GM21423 (cell line): ENCODE data around the gene CYP46A1.

Experiments
- ATAC-seq: cut with Tn5 transposase; IDR thresholded peaks from one replicate; pipeline ENCODE4 v1.9.1; 2021; ENCODE audit warnings: mild to moderate bottlenecking, moderate library complexity; ENCODE audit not compliant: unreplicated experiment

The CYP46A1 gene

GRCh38 chr14:99686557-99687283, 2.6 kb downstream of the CYP46A1 start:
- no peak for ATAC-seq

DNA sequence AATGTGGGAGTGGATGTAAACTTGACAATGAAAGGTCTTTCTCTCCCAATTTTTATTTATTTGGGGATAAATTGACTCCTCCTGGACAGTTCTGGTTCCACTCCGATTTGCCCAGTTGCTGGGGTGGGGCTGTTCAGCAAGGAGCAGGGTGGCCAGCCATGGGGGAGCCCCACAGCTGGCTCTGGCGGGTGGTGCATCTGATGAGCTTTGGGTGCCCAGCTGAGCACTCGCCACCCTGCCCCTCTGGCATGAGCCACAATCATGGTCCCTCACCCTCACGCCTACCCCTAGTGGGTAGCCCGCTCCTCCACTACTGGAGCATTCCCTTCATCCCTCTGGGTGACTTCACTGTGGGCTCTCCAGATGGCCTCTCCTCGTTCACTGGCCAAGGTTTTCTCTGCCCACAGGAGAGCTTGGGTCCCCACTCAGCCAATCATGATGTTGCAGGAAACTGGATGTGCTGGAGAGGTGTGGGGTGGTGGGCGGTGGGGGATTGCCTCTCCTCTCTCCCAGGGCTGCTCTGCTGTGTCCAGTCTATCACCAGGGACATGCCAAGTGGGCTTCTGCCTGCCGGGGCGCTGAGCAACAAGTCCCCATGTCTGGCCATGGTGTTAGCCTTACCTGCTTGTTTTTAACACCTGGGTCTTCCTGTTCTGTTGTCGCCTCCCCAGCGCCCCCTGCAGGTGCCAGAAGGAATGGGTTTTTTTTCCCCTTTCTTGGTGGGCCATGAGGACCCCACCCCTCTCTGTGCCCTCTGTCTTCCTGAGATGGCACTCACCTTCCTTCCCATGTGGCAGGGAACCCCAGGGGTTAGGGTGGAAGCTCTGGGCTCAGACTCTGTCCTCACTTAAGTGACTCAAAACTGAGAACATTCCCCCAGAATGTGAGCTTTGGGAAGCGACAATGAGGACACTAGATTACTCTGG, 3.4 kb downstream of the CYP46A1 start:
- no peak for ATAC-seq

- ATAC-seq = no peak
These were observed 4.1 kb downstream of the CYP46A1 start for GRCh38 chr14:99688210-99688581.

DNA sequence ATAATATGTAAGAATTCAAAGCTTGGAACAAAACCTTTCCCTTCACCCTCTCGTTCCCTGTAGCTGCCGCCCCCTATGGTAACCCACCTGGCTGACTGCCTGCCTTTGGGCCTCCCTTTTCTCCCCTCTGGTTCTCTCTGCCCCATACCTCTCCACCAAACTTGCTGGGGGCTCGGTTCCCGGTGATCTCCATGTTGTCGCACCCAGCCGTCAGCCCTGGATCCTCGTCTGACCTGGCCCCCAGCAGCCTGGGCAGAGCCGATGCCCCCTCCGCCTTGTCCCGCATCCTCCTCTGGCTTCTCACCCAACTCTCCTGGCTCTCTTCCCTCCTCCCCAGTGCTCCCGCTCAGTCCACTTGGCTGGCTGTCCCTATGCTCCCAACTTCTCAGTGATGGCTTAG, 4.5 kb downstream of the CYP46A1 start:
- no peak for ATAC-seq

- ATAC-seq = no peak
These were observed 5.5 kb downstream of the CYP46A1 start for GRCh38 chr14:99689266-99690236.

- ATAC-seq = no peak
These were observed 6.5 kb downstream of the CYP46A1 start for GRCh38 chr14:99690636-99691035.

GRCh38 chr14:99691111-99691885, 7.2 kb downstream of the CYP46A1 start:
- no peak for ATAC-seq

GRCh38 chr14:99693918-99694317, 9.8 kb downstream of the CYP46A1 start:
- no peak for ATAC-seq

- no peak for ATAC-seq
These were observed 12.8 kb downstream of the CYP46A1 start for GRCh38 chr14:99696929-99697328.

GRCh38 chr14:99698236-99698635, 14.1 kb downstream of the CYP46A1 start:
- no peak for ATAC-seq

DNA sequence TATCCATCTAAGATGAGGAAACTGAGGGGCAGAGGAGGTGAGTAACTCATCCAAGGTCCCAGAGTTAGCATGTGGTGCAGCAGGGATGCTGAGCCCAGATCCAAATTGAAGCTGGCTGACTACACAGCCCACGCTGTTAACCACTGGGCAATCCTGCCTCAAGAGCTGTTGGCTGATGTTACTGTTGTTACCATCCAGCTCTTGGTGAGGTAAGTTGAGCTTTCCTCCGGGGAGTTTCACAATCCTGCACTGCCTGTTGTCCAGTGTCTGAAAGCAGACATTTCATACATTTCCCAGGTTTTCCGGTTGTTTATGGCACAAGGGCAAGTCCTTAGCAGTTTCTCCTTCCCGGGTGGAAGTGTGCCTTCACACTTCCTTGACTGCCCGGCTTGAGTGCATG, 14.5 kb downstream of the CYP46A1 start:
- ATAC-seq = no peak

DNA sequence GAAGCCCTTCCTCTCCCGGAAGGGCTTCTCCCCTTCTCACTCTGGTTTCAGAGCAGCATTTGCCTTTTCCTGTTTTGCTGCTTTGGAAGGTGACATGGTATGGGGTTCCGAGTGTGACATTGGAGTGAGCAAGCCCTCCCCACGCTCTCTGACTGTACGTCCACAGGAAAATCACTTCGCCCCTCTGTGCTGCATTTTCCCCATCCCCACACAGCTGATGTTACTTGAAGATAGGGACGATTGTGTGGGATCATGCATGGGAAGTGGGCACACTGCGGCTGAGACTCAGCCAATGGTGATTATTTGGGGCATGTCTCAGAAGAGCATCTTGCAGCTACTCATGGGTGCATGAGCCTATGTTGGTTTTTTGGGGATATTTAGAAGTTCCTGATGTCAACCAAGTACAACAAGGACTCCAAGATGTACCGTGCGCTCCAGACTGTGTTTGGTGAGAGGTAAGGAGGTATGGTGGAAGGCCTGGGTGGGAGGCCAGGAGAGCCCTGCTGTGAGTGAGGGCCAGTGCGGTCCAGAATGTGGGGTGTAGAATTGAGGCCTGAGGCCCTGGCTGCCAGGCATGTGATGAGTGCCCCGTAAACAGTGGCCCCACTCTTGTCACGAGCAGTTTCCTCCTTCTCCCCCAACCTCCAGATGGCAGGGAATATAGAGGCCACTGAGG, 15.1 kb downstream of the CYP46A1 start:
- ATAC-seq = no peak

- no peak for ATAC-seq
These were observed 15.8 kb downstream of the CYP46A1 start for GRCh38 chr14:99699861-99700260.

- no peak for ATAC-seq
These were observed 16.3 kb downstream of the CYP46A1 start for GRCh38 chr14:99700379-99700778.

DNA sequence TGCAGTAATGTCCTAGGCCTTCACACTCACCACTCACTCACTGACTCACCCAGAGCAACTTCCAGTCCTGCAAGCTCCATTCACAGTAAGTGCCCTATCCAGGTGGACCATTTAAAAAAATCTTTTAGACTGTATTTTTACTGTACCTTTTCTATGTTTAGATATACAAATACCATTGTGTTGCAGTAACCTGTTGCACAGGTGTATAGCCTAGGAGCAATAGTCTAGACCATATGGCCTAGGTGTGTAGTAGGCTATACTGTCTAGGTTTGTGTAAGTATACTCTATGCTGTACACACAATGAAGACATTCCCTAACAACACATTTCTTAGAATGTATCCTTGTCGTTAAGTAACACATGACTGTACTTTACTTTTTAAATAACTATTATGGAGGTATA, 17.2 kb downstream of the CYP46A1 start:
- ATAC-seq = no peak

- ATAC-seq = no peak
These were observed 18.0 kb downstream of the CYP46A1 start for GRCh38 chr14:99702115-99702514.

DNA sequence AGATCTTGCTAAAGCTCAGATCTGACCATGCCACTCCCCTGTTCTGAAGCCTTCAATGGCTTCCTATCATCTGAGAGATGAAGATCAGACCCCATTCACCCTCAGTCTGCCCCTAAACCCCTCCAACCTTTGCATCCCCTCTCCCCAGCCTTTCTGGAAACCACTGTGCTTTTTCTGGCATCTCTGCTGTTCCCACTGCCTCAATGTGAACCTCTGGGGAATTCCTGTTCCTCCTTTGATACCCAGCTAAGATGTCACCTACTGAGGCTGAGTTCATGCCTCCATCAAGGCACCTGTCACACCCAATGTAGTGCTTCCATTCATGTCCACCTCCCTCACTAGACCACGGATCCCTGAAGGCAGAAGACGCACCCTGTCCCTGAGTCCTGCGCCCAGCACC, 19.3 kb downstream of the CYP46A1 start:
- ATAC-seq = no peak

DNA sequence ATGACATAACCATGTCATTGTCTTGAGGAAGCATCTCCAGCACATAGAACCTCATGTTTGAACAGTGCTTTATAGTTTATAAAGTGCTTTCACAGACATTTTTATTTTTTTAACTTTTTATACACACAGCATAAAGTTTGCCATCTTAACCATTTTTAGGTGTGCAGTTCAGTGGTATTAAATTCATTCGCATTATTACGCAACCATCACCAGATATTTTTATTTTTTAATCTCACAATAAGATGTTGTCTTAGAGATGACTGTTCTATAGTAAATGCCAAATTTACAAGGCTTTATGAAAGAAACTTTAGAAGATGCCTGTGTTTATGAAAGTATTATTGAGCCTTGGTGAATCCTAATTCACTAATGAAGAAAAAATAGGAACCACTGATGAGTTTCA, 19.9 kb downstream of the CYP46A1 start:
- no peak for ATAC-seq

- no peak for ATAC-seq
These were observed 22.2 kb downstream of the CYP46A1 start for GRCh38 chr14:99706107-99706900.
